NCI-H345 (cell line): ENCODE measurements around the gene KCMF1.

ENCODE experiments used
- DNase-seq: peaks from one replicate; lab custom pipeline; 2025; lab: John Stamatoyannopoulos, UW

KCMF1 gene

GRCh38 chr2:84986018-84986417, 15.1 kb downstream of the KCMF1 start:
- DNase-seq: no peak

- no peak for DNase-seq
Measured at GRCh38 chr2:84989422-84989821, 18.5 kb downstream of the KCMF1 start.

- no peak for DNase-seq
Measured at GRCh38 chr2:84989927-84990326, 19.0 kb downstream of the KCMF1 start.

GRCh38 chr2:84991404-84992160, 20.6 kb downstream of the KCMF1 start:
- no peak for DNase-seq

DNA sequence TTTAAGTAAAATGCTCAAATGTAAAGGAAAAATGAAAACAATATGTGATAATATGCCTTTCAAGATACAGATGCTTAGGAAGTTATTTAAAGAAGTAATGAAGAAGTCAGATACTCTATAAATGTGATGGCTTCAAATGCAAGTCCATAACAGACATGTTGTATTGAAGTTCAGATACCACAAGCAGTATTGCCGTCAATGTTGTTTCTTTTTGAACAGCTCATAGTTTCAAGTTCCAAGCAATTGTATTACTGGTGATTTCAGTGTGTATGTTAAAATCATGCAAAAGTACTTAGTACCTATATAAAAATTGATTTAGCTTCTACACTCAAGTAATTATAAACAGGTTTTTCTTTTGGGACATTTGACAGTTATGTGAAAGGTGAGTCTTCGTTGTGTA, 24.9 kb downstream of the KCMF1 start:
- no peak for DNase-seq

GRCh38 chr2:84996909-84997308, 25.9 kb downstream of the KCMF1 start:
- DNase-seq: no peak

DNA sequence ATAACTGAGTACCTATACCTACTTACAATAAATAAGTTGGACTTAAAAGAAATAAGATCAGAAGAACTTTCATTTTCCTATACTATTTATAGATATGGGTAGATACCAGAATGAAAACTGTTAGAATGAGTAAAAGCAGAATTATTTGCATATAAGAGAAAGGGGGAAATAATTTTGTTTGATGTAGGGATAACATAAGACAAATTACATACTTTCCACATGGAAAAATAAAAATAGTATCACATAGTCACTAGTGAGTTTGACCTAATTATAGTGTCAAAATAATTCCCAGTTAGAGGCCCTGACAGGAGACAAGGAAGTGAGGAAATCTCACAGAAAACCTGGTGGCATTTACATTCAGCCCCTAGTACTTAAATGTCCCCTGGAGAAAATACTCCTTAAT, 28.6 kb downstream of the KCMF1 start:
- no peak for DNase-seq

DNA sequence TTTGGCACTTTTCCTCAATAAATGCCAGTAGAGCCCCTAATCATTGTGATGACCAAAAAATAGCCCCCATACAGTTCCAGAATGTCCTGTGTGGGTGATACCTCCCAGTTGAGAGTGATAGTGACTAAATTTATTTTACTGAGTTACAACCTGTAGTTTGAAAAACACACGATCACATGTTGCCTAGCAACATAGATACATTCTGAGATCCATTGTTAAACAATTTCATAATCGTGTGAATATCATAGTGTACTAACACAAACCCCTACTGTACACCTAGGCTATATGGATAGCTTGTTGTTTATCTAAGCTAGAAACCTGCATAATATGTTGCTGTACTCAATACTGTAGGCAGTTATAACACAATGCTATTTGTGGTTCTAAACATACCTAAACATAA, 30.6 kb downstream of the KCMF1 start:
- no peak for DNase-seq

DNA sequence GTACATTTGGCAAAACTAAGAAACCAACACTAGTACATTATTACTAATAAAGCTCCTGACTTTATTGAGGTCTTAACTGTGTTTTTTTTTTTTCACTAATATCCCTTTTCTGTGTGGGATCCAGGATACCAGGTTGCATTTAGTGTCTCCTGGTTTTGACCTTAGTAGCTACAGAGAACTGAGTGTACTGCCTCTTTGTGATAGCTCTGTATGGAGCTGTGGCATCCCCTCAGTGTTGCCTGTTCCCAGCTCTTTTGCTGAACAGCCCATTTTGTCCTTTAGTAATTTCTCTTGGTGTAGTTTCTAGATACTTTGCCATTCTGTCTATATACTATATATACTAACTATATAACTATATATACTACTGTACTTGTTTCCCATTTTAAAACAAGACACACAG, 31.6 kb downstream of the KCMF1 start:
- no peak for DNase-seq

- no peak for DNase-seq
Measured at GRCh38 chr2:85008252-85008651, 37.3 kb downstream of the KCMF1 start.

DNA sequence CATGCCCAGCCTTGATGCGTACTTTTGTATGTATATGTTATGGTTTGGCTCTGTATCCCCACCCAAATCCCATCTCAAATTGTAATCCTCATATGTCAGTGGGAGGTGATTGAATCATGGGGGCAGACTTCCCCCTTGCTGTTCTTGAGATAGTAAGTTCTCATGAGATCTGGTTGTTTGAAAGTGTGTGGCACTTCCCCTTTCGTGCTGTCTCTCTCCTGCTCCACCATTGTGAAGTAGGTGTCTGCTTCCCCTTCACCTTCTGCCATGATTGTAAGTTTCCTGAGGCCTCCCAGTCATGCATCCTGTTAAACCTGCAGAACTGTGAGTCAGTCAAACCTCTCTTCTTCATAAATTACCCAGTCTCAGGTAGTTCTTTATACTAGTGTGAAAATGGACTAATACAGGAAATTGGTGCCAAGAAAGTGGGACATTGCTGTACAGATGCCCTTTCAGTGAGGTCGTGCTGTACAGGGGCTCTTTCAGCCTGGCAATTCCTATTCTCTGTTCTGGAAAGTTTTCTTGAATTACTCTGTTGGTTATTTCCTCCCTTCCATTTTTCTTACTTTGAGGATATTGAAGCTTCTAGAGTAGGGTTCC, 38.2 kb downstream of the KCMF1 start:
- DNase-seq: no peak

DNA sequence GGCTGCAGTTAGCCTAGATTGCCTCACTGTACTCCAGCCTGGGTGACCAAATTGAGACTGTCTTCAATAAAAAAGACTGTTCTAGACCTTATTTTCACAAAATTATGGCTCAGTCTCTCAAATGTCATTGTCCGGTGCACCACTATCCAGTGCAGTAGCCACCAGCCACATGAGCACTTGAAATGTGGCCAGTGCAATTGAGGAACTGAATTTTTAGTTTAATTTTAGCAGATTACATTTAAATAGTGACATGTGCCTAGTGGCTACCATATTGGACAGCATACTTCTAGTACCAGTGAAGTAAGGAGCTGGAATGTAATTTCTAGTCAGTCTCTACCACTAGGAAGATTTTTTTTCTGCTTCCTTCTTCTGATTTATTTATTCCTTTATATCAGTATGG, 39.4 kb downstream of the KCMF1 start:
- DNase-seq: no peak

DNA sequence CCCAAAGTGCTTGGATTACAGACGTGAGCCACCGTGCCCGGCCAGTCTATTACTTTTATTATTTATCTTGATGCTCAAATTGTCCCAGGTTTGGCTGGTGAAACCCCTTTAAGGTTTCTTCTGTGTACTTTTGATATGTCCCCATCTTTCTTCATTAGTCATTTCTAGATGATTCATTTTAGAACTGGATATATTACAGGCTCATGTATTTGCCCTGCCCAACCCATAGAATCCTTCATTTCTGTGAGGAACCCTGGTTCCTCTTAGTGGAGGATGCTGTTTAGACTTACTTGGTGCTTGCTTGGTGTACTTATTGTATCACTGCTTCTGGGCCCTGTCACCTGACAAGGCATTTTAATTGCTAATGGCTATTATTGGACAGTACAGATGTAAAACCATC, 40.1 kb downstream of the KCMF1 start:
- DNase-seq: no peak

DNA sequence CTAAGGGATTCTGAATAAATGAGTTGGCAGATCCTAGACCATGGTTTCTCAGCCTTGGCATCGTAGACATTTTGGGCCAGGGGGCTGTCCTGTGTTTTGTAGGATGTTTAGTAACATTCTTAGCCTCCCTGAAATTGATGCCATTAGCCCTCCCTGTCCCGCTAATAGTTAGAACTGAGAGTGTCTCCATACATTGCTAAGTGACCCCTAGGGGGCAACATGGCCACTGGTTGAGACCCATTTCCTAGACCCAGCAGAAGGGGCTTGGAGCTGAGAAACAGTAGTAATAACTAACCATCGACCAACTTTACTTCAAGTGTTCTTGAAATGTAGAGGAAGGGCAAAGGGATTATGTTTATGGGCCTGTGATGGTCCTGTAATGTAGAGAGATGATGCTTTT, 40.8 kb downstream of the KCMF1 start:
- no peak for DNase-seq

DNA sequence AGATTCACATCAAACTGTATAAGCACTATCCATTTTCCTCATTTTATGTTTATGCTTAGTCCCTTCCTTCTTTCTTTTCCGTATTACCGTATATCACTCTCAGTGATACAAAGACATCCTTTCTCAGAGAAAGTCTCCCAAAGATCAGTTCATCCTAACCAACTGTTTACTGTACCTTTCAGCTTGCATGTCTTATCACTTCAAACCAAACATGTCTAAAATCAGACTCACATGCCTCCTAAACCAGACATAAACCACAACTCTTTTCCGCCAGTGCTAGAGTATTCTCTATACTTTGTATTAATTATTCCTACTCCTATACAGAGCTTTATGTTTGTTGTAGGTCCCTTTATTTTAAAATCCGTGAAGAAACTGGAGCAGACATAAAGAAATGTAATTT, 41.5 kb downstream of the KCMF1 start:
- no peak for DNase-seq

- no peak for DNase-seq
Measured at GRCh38 chr2:85012855-85013254, 41.9 kb downstream of the KCMF1 start.

GRCh38 chr2:85015653-85016360, 44.8 kb downstream of the KCMF1 start:
- no peak for DNase-seq

DNA sequence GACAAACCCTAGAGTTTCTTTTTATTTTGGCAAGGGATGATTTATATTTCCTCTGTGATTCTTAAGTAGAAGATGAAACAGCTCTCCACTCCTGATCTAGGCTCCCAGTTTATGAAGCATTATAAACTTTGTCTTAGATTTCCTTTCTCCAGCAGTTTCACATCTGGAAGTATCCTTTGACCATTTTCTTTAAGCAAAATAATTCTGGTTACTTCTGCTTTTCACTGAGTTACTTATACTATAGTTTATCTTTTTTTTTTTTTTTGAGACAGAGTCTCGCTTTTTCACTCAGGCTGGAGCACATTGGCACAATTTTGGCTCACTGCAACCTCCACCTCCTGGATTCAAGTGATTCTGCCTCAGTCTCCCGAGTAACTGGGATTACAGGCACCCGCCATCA, 45.5 kb downstream of the KCMF1 start:
- no peak for DNase-seq

DNA sequence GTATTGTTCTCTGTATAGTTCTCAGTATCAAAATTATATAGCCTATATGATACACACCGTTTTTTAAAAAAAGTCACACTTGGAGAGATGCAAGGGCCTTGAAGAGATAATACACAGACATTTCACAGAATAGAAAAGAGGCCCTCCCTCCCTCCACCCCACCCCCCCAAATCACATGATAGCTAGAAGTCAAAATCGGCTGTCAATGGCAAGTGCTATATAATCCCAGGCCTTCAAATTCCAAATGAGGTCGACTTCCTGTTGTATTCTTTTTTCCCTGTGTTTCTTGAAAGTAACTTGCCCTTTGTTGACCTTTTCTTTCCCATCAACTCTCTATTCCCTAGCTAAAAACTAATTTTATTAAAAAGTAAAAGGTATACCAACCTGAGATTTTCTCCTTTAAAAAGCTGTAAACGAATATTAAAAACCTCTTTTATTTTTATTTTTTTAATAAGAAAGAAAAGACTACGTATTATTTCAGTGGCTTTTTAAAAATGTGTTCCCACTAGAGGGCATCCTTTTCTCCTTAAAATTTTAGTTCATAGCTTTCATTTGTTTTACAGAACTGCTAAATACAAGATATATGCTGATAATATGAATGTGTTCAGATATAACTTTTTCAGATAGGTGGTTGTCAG, 46.6 kb downstream of the KCMF1 start:
- no peak for DNase-seq

GRCh38 chr2:85018049-85018447, 47.1 kb downstream of the KCMF1 start:
- no peak for DNase-seq

DNA sequence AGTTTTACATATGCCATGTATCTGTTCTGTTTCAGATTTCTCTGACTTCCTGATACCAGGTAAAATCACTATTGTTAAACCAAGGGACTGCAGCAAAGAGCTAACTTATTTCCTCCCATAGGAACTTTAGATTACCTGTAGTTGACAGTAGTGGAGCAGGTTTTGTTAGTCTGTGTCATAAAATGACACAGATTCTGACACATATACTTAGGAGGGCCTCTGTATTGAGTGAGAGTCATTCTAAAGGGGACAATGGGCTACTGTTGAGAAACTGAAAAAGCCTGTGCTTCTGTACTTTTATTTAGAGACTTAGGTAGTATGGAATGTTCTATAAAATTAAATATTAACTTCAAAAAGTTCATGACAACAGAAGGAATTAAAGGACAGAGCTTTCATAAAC, 48.2 kb downstream of the KCMF1 start:
- DNase-seq: no peak

DNA sequence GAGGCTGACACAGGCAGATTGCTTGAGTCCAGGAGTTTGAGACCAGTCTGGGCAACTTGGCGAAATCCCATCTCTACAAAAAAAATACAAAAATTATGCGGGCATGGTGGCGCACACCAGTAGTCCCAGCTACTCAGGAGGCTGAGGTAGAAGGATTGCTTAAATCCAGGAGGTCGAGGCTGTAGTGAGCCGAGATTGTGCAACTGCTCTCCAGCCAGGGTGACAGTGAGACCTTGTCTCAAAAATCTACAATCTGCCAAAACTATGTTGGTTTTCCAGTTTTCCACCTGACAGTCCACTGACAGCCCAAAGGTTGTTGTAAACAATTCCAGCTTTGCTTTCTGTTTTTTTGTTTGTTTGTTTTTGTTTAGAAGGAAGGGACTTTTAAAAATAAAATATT, 51.3 kb downstream of the KCMF1 start:
- no peak for DNase-seq
